GM19043 (cell line): ENCODE results near the gene PURA.

Experiments
- ATAC-seq: cut with Tn5 transposase; IDR thresholded peaks from one replicate; pipeline ENCODE4 v1.9.1; 2021; ENCODE audit warnings: low read depth; ENCODE audit not compliant: unreplicated experiment

Gene PURA

DNA sequence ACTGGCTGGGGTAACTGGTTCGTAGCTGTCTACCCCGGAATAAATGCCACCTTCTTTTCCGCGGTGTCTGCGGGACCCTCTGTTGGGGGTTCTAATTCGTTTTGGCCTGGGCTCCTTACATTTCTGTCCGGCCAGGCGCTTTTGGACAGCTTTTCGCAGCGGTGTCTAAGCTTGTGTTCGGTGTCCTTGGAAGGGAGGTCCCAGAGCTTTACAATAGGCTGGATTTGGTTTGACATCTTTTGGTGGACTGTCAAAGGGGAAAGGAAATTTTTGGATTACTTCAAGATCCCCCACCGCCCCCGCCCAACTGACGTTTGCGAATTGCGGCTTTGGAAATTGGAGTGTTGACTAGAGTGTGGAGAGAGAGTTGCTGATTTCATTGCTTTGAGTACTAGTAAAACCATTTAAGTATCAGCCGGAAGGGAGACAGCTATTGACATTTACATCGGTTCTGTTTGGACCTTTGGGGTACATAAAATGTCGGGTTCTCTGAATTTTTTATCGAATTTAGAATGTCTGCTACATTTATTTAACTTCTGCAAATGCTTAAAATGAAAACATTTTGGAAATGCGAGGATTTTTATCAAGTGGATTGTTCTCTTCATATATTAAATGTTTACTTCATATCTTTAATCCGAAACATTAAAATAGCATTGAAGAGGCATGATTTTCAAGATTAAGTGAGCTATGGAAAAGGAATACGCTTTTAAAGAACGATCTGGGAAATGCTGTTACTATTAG, 4.7 kb upstream of the PURA start:
- no peak for ATAC-seq

DNA sequence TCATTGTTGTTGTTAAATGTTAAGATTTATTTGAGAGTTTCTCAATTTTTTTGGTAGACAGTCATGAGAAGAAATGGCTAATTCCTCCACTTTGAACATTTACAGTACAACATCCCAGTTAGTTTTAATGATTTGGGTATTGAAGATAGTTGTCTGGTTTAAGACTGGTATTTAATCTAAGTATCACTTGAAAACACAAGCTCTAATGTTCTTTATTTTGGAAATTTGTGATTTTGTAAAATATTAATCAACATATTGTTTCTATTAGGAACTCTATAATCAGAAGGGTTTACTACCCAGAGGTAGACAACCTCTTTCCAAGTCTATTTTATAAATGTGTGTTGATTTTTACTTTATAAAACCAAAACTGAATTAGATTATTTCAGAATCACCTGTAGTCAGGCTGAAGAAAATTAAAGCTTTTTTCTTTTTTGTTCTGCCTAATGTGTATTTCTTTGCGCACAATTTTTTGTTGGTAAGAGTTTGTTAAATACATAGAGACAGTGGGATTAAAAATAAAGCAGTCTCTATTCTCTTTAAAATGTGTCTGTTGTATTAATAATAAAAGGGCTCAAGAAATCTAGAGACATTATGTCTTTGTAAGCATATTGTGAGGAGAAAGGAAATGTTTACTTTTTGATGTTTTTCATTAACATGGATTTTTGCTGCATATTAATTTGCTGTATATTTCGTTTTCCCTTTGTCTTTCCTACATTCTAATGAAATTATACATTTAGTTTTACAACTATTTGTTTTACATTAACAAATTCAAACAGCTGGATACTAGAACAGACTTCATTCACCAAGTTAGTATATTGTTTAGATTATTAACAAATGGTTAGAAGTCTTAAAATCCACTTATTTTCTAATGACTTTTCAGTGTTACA, 3.9 kb upstream of the PURA start:
- ATAC-seq, result no peak

DNA sequence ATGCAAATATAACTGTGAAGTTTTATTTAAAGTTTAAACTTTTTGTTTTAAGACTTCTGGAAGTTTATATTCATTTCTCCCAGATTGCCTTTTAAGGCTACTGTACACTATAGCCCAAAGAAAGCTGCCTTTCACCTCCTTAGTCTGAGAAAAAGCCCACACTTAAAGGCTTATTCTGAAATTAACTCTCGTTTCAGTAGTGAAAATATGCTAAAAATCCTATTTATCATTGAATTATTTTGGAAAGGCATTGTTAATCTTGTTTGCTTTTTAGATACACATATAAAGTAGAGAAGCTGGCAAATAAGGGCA, 3.3 kb upstream of the PURA start:
- ATAC-seq, result no peak

DNA sequence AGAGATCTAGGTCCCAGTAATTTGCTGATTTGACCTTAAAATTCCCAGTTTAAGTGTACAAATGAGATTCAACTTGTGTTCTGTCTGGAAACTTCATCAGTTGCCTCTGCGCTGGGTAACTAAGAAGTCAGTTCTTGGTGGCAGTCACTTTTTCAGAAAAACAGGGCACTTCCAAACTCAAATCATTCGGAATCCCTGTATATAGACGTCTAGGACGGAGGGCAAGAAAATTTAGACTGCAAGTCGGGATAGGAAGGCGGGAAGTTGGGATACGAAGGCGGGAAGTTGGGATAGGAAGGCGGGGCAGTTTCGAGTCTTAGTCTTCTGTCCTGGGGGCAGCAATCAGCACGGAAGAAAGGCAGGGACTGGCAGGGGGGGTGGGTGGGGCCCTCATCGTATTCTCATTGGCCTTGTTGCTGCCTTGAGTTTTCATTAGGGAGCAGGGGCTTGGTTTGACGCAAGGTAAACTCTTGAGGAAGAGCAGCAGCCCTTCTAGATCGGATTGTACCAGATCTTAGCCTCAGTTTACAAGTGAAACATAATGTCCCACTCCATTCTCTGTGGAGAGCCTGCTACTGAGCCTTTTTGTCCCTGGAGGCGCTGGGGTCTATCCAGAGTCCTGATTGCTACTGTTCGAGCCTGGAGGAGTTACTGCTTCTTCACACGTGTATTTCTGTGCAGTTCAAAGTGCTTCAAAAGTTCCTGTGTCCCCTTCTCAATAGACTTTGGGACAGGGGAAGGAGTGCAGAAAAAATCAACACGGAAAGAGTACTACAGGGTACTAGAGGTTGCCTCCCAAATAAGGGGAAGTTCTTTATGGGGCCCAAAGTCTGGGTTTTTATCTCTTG, 2.7 kb upstream of the PURA start:
- no peak for ATAC-seq

DNA sequence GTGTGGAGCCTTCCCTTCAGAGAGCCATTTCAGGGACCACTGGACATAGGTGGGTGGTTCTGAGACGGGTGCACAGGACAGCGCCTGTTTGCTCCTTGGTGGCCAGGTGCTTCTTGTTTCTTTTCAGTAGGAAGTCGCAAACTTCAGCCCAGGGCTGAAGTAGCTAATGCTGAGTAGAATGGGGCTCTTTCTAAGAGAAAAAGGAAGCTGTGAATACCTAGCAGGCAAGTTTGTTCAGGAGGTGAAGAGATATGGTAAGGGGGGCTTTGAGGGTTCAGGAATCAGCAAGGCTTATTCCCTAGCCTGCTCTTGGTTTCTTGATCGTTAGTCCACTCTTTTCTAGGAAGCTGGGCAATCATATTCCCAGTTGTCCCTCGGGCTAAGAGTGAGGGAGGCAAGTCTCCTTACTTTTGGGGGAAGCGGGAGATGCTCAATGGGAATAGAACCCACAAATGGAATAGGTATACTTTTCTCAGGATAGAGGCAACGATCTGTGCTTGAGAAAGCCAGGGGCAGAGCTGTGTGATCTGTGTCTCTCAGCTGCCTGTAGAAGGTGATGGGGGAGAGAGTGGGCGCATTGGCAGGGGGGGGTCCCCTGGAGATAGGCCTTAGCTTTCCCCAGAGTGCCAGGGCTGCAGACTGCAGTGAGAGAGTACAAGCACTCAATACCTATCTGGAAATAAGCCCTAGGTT, 1.9 kb upstream of the PURA start:
- ATAC-seq, result no peak

DNA sequence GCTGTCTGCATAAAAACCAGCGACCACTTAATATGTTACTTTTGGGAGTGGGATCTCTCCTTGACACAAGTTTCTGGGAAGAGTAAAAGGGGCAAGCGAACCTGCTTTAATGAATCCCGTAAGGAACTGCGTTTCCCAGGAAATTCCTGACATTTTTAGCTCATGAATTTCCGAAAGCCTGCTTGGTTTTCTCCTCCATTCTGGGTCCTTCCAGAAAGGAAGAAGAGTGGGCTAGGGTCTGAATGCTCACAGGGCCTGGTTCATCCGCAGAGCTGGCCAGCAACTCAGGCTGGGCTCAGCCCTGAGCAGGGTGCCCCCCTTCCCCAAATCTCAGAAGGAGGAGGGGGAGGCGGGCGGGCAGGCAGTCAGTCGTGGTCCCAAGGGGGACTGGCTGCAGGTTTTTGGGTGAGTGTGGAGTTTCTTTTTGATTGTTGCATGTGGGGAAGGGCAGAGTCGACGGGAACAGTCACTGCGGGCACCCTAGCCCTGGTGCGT, 1.2 kb upstream of the PURA start:
- no peak for ATAC-seq

DNA sequence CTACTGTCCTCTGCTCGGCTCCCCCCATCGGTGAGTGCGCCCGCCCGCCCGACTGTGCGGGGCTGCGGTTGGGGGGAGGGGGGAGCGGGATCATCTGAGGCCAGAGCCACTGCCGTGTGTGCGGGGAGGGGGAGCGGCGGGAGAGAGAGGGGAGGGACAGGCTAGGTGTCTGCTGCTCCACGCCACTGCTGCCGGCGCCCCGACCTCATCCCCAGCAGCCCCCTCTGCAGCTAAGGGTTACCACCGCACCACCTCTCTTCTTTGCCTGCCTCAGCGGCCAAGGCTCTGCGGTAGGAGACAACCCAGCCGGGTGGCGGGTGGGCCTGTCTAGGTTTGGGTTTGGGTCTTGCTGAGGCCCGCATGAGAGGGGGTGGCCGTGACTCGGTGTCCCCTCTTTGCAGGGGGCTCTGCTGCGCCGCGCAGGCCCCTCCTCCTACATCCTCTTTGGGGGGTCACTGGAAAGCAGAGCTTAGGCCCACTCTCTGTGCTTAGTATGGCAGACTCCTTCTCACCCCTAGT, 670 bp upstream of the PURA start:
- no peak for ATAC-seq

DNA sequence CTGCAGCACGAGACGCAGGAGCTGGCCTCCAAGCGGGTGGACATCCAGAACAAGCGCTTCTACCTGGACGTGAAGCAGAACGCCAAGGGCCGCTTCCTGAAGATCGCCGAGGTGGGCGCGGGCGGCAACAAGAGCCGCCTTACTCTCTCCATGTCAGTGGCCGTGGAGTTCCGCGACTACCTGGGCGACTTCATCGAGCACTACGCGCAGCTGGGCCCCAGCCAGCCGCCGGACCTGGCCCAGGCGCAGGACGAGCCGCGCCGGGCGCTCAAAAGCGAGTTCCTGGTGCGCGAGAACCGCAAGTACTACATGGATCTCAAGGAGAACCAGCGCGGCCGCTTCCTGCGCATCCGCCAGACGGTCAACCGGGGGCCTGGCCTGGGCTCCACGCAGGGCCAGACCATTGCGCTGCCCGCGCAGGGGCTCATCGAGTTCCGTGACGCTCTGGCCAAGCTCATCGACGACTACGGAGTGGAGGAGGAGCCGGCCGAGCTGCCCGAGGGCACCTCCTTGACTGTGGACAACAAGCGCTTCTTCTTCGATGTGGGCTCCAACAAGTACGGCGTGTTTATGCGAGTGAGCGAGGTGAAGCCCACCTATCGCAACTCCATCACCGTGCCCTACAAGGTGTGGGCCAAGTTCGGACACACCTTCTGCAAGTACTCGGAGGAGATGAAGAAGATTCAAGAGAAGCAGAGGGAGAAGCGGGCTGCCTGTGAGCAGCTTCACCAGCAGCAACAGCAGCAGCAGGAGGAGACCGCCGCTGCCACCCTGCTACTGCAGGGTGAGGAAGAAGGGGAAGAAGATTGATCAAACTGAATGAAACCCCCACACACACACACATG, 654 bp downstream of the PURA start:
- ATAC-seq, result peak; percentile 23

DNA sequence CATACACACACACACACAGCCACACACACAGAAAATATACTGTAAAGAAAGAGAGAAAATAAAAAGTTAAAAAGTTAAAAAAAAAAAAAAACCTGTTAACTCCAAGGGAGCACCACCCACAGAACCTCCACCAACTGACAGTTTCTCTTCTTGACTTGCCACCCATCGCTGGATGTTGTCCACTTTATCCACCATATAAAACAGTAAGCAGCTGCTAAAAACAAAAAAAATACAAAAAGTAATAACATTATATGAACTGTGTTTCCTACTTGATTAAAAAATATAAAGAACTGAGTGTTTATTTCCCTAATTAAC, 1.2 kb downstream of the PURA start:
- ATAC-seq, result no peak

DNA sequence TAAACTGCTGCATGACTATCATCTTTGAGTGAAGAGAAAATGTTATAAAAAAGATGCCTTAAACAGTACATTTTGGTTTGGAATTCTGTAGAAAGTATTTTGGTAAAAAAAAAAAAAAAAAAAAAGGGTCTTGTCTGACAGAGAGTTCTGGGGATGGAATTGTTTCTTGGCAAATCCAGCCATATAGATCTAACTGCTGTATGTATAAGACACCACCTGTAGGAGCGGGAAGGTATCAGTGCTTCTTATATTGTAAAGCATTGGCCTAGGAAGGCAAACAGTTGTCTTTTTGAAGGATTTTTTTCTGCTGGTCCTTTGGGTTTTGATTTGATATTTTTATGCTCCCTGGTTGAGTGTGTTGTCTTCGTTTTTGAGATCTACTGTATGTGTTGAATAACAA, 2.8 kb downstream of the PURA start:
- ATAC-seq, result no peak

DNA sequence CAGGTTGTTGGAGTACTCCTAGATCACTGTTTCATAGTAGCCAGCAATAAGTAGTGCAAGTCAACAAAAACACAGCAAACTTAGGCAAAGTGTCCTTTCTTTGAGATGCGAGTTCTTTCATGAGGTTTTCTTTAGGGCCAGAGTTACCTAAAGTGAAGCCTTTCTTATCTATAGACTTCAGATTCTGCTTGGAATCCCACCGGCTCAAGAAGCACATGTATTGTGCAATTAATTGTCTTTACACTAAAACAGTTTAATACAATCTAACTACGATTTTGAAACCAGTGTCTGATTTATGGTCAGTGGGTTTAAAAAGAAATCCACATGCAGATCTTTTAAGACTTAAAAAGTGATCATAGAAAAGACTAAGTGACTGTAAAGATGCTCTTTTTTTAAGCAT, 3.6 kb downstream of the PURA start:
- no peak for ATAC-seq

DNA sequence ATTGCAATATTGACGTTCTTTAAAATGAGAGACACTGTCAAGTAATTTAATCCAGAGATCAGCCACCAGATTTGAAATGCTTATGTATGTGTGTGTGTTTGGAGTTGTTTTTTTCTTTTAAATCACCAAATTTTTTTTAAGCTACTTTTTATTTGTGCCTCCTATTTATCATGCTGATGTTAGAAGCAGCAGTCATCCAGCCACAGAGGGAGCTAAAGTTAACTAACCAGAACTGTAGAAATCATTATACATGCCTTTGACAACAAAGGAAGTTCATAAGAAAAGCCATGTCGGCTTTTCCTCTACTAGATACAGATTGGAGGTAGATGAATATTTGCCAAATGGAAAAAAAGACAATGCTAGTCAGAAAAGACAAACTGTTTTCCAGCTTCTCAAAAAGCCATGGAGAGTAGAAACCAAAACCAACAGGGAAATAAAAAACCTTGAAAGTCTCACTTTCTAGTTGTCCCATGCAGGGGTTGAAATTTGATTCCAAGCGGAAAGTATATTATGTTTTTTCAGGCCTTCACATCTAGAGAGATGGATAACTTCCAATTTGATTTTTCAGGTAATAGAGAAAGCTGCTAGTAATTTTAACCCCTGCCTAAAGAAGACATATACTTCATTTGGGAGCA, 4.5 kb downstream of the PURA start:
- no peak for ATAC-seq

DNA sequence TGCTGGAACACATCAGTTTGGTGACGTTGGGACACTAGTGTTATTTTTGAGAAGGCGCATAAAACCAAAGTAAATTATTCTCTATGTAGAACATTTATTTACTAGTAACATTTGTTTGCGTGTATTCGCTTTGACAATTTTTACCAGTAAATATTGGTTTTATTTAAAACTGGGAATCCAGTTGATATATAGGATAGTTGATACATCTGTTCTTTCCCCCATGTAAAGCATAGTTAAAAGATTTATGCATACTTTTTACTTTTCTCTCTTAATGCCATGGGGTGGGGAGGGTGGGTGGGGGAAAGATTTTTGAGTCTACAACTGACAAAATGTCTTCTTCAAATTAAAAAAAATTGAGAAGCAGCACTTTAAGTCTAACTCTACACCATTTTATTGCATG, 11.7 kb downstream of the PURA start, which contains the start of gene IGIP:
IGIP (plus strand) TSS at position 301 of the 400 bp plus-strand sequence. CDS start 2,540 bp downstream, outside the sequence.
- ATAC-seq, result no peak

DNA sequence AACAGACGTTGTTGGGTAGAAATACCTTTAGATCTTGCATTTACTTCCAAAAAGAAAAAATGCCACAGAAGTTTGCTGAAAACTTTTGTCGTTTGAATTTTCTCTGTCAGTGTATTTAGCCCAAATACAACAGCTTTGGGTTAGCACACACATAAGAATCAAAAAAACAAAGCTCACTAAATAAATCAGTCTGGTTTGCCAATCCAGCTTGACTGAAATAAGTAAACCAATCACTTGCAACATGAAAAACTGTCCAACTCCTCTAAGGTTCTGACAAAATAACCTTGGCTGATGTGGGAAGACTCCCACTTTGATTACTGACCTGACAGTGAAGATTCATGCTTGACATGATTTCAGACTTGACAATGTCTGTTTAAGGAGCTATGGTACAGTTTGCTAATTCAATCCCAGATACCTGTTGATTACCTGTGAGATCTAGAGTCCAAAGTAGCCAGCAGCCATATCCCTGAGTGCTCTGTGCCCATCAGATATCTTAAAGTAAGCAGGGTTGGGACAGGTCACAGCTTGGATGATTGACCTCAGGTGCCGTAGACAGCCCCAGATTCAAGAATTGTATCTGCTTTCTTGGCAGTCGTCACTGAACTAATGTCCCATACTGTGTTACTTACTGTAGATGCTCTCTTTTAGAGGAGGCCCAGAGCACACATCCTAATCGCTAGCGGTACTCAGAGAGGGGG, 12.6 kb downstream of the PURA start:
- no peak for ATAC-seq

DNA sequence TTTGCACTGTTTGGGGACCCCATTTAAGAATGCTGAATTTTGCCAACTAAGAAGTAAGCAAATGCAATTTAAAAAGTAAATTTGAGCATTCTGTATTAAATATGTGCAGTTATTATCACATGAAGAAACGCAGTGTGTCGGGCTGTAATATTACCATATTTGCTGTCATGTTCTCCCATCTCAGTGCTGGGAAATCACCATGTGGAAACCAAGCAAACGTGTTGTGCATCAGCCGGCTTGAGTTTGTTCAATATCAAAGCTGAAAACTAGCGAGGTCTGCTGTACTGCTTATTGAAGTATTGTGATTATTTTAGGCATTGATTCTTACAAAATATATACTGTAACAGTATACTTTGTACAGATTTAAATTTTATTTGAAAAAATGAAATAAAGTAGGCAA, 14.5 kb downstream of the PURA start:
- no peak for ATAC-seq

DNA sequence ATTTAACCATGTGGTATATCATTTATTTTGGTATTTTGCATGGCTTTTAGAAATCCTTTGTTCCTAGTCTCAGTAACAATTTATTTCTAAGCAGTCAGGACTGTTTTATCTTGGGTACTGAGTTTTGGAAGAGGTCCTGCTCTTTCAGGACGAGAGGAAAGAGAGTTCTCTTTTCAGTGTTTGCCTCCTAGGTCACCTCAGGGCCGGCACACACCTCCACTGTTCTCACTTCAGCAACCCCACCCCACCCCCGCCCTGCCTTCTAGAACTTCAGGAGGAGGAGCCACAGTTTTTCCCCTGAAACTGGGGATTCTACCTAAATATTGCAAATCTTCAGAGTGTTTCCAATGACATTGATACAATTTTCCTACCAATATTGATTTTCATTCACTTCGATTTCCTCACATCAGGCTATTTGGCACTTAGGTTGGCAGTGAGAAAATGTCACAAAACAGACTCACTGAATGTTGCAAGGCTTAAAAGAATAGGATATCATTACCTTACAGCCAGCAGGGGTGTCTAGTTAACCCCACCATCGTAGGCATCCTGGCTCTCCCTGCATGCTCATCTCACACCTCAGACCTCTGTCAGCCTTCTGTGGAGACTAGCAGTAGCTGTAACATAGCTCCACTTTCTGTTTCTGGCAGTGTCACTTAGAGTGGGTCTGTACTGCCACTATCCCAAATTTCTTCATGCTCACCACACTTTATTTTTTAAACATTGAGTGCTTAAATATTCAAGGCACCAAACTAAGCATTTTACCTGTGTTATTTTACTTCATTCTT, 17.2 kb downstream of the PURA start:
- no peak for ATAC-seq

DNA sequence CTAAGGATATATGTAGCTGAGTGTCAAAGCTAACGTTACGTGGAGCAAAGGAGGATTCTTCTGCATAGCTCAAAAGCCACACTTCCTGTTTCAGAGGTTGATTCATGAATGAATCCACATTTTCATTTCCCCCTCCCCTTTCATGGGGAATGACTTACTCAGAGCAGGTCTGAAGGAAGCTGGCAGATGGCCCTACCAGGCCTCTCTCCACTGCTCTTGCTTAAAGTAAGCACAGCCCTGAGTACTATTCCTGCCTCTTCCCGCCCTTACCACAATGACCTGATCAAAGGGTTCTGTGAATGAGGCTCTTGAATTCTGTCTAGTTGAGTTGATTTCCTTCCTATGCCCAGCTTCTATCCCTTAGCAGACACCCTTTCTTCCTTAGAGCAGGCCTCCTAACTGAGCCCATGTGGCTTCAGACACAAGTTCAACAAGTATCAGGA, 18.1 kb downstream of the PURA start:
- no peak for ATAC-seq
